T47D (cell line): Measurements from ENCODE around the gene INTU.
"Not testable (repeated sequence)": the region's sequence is repeated elsewhere in the genome, so short reads cannot be mapped to it uniquely, and the experiment has no call there.

ENCODE experiments used
- DNase-seq, 2 experiments: peaks; one replicate each; pipeline versions ENCODE4 v3.0.0 to v3.0.0-alpha.2; 2011 to 2012; ENCODE audit warnings: low read depth in 1 of 2, low spot score in 1 of 2
- JUND ChIP-seq: IDR thresholded peaks from 2 replicates; pipeline ENCODE4 v1.6.1; 2012; ENCODE audit warnings: low read depth
- in situ Hi-C: cut with HindIII; loops from 2 replicates; pipeline ENCODE4 v1.10.0; 2016; ENCODE audit warnings: low sequenced_read_pairs, low pct_unique_long_range_greater_than_20kb

The INTU gene

GRCh38 chr4:127622921-127623796 lies 9.6 kb upstream of the INTU start:
- no peak for TF ChIP-seq JUND
- no peak for DNase-seq
- in situ Hi-C loops = no loop called here

- DNase-seq = no peak
- in situ Hi-C loops = no loop called here
- no peak for TF ChIP-seq JUND
Measured at GRCh38 chr4:127623797-127624083, 9.0 kb upstream of the INTU start.

GRCh38 chr4:127624173-127624572 lies 8.6 kb upstream of the INTU start:
- TF ChIP-seq JUND = no peak
- in situ Hi-C loops = no loop called here
- DNase-seq = no peak

GRCh38 chr4:127629371-127629770 lies 3.4 kb upstream of the INTU start:
- in situ Hi-C loops = no loop called here
- no peak for DNase-seq

GRCh38 chr4:127630152-127630551 lies 2.6 kb upstream of the INTU start:
- in situ Hi-C loops = no loop called here
- DNase-seq = no peak
- TF ChIP-seq JUND = no peak

More at GRCh38 chr4:127629371-127629770, 3.4 kb upstream of the INTU start:
- no peak for TF ChIP-seq JUND

- in situ Hi-C loops = no loop called here
- no peak for TF ChIP-seq JUND
- no peak for DNase-seq
Measured at GRCh38 chr4:127631420-127631819, 1.3 kb upstream of the INTU start.

- in situ Hi-C loops = no loop called here
- no peak for DNase-seq
- no peak for TF ChIP-seq JUND
Measured at GRCh38 chr4:127634181-127634580, 1.4 kb downstream of the INTU start.

- no peak for TF ChIP-seq JUND
- no peak for DNase-seq
- in situ Hi-C loops = no loop called here
Measured at GRCh38 chr4:127641524-127641923, 8.8 kb downstream of the INTU start.

GRCh38 chr4:127642169-127642568 lies 9.4 kb downstream of the INTU start:
- no peak for DNase-seq
- in situ Hi-C loops = no loop called here
- TF ChIP-seq JUND = no peak

GRCh38 chr4:127643791-127644190 lies 11.0 kb downstream of the INTU start:
- TF ChIP-seq JUND = no peak
- no peak for DNase-seq
- in situ Hi-C loops = no loop called here

GRCh38 chr4:127648061-127648460 lies 15.3 kb downstream of the INTU start:
- TF ChIP-seq JUND = no peak
- no peak for DNase-seq
- in situ Hi-C loops = no loop called here

GRCh38 chr4:127655590-127655989 lies 22.8 kb downstream of the INTU start:
- in situ Hi-C loops = not testable (repeated sequence)

GRCh38 chr4:127656047-127656680 lies 23.4 kb downstream of the INTU start:
- in situ Hi-C loops = no loop called here
- no peak for TF ChIP-seq JUND
- DNase-seq = no peak

More at GRCh38 chr4:127655590-127655989, 22.8 kb downstream of the INTU start:
- not testable (repeated sequence) for DNase-seq
